OCI-LY7 (cell line): ENCODE results near the gene CTPS1.

Experiments
- CTCF ChIP-seq: fragments of 200-600 bp; sonication (generic); conservative IDR thresholded peaks from 2 replicates; pipeline ENCODE4 v1.5.1; 2014; ENCODE audit warnings: mild to moderate bottlenecking, antibody characterized with exemption, low read length, moderate library complexity, mixed read lengths
- EZH2phosphoT487 ChIP-seq: fragments of 200-600 bp; sonication (generic); IDR thresholded peaks from 2 replicates; pipeline ENCODE4 v1.6.1; 2018; ENCODE audit warnings: low read depth, borderline replicate concordance, mild to moderate bottlenecking, mixed run types, antibody characterized with exemption, low read length, moderate library complexity, mixed read lengths

- TF ChIP-seq CTCF (no peak), EZH2phosphoT487 (no peak)
Measured at GRCh38 chr1:41005876-41006275, 26.4 kb downstream of the CTPS1 start.
